Activated CD8-positive, alpha-beta memory T cell treated with anti-CD3 and anti-CD28 coated beads, Interleukin-2, amount 50 U/mL, for 24 hours (primary cell): ENCODE data around the gene TEX261.
"Not testable (repeated sequence)": the region's sequence is repeated elsewhere in the genome, so short reads cannot be mapped to it uniquely, and the experiment has no call there.

ENCODE experiments used
- DNase-seq: peaks from one replicate; pipeline ENCODE4 v3.0.0-alpha.2; 2020; ENCODE audit errors: extremely low read depth

Gene TEX261

GRCh38 chr2:71000780-71001591, 6.3 kb upstream of the TEX261 start:
- DNase-seq: peak; percentile 56

GRCh38 chr2:70999931-71000330, 5.3 kb upstream of the TEX261 start:
- DNase-seq: not testable (repeated sequence)

- no peak for DNase-seq
Measured at GRCh38 chr2:70999362-70999761, 4.7 kb upstream of the TEX261 start.

- DNase-seq: not testable (repeated sequence)
Measured at GRCh38 chr2:70998885-70999284, 4.2 kb upstream of the TEX261 start.

GRCh38 chr2:70995426-70995729, 705 bp upstream of the TEX261 start:
- DNase-seq: no peak

GRCh38 chr2:70994009-70994698, 519 bp downstream of the TEX261 start:
- no peak for DNase-seq

GRCh38 chr2:70992945-70993853, 1.5 kb downstream of the TEX261 start:
- DNase-seq: no peak

GRCh38 chr2:70991742-70992141, 2.9 kb downstream of the TEX261 start:
- DNase-seq: no peak

GRCh38 chr2:70991142-70991541, 3.5 kb downstream of the TEX261 start:
- no peak for DNase-seq

- no peak for DNase-seq
Measured at GRCh38 chr2:70990216-70990615, 4.5 kb downstream of the TEX261 start.

GRCh38 chr2:70988726-70989648, 5.7 kb downstream of the TEX261 start:
- no peak for DNase-seq

- no peak for DNase-seq
Measured at GRCh38 chr2:70988151-70988550, 6.5 kb downstream of the TEX261 start.

GRCh38 chr2:70987386-70987785, 7.3 kb downstream of the TEX261 start:
- DNase-seq: no peak

GRCh38 chr2:70986499-70987189, 8.0 kb downstream of the TEX261 start:
- DNase-seq: no peak

- no peak for DNase-seq
Measured at GRCh38 chr2:70985956-70986355, 8.7 kb downstream of the TEX261 start.

- DNase-seq: no peak
Measured at GRCh38 chr2:70985283-70985688, 9.4 kb downstream of the TEX261 start.

- DNase-seq: peak; percentile 60
Measured at GRCh38 chr2:70984576-70985282, 9.9 kb downstream of the TEX261 start.

GRCh38 chr2:70984228-70984575, 10.5 kb downstream of the TEX261 start:
- DNase-seq: no peak

- no peak for DNase-seq
Measured at GRCh38 chr2:70983506-70984227, 11.0 kb downstream of the TEX261 start.
